ENCODE measurements around the gene NKX1-1. TPM values are rescaled to one million over a fixed set of nuclear protein-coding genes. Genes with fewer than 3 reads are reported as not detected.

NKX1-1 gene
- total and polyA plus RNA-seq, 2 of the 8 experiments (the other 6 are each of a cell fraction or from before 2014, with no cell fraction given), result not detected

DNA sequence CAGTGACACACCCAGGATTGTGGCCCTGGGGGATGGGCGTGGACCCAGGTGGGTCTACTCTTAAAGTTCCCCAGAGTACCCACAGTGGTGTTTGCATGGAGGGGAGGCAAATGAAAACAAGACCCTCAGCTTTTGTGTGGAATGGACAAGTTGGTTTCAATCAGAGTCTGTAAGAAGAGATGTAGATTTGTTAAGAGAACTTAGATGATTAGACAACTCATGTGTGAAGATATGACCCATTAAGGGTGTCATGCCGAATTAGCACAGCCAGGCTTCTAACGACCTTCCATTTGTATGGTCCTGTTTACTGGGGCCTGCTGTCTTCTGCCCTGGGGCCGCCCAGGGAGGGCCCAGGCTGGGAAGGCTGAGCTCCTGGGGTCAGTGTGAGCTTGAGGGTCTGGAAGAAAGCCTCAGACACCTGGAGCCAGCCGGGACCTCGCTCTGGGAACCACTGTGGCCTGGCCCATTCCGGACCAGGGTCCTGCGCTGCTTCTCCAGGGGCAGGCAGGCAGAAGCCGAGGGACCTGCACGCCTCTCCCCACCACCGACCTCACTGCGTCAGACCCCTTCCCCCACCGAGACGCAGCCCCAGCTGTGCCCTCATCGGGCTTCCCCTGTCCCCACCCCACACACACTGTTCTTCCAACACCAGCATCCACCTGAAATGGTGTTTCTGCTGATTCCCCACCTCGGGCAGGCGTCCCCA lies 38.9 kb downstream of the NKX1-1 start:
- peaks cover 0 to 11% of the 10 kb centered on the region in 2 experiments for H4K20me1 ChIP-seq (replicated peaks in 1 of 2; ENCODE audit: control insufficient read depth in 1 of 2, insufficient read depth in 2 of 2, low read length in 2 of 2)
- no peak overlapping the region for H2BK5ac ChIP-seq (ENCODE audit: low read depth, low read length)
- H3K4me3 ChIP-seq (ENCODE audit: extremely low read depth in 1 of 4, insufficient read depth in 2 of 4, low read depth in 3 of 4, low read length in 4 of 4), result no peak overlapping the region
- no peaks in the 10 kb centered on the region for H3K36me3 ChIP-seq (ENCODE audit: control insufficient read depth in 2 of 4, insufficient read depth in 4 of 4, low read length in 3 of 4)
- no peak overlapping the region for H2BK12ac ChIP-seq (ENCODE audit: low read depth, low read length)
- FAIRE-seq, result no peak
- no peak overlapping the region for H3K18ac ChIP-seq (ENCODE audit: extremely low read depth, low read length)
- no peak overlapping the region for H3K4me2 ChIP-seq (ENCODE audit: insufficient read depth in 1 of 2, low read depth in 2 of 2, low read length in 2 of 2)
- H2AFZ ChIP-seq (ENCODE audit: low read length), result no peak overlapping the region
- DNase-seq (ENCODE audit: low read depth in 1 of 2, low spot score in 2 of 2), result no peak
- no peak overlapping the region for H2AK5ac ChIP-seq (ENCODE audit: low read depth, low read length)
- POLR2A ChIA-PET (ENCODE audit: partially characterized antibody), result interaction anchor here (0.6 to 3.2 kb wide), 2 partner anchors 9 to 11 kb away, joined by 3 to 7 read pairs; no protein-coding TSS in a partner anchor
- H3K27me3 ChIP-seq (replicated peaks in 1 of 4; ENCODE audit: control insufficient read depth in 3 of 4, extremely low read depth in 1 of 4, insufficient read depth in 3 of 4, low read length in 3 of 4), result no peaks in the 10 kb centered on the region
- H3K9me3 ChIP-seq (ENCODE audit: insufficient read depth in 2 of 2, low read depth in 1 of 2, low read length in 1 of 2), result no peaks in the 10 kb centered on the region
- WGBS, 2 experiments (ENCODE audit: extremely low coverage in 1 of 2, insufficient coverage in 1 of 2, insufficient read length in 1 of 2, insufficient replicate concordance in 2 of 2, low coverage in 1 of 2, low lambda C conversion rate in 2 of 2, missing lambda C conversion rate in 1 of 2), result 91% methylated on average over 17 of the region's 17 CpGs; no CpG with 5 or more reads in 1 of the 2 experiments
- H3K14ac ChIP-seq (ENCODE audit: insufficient read length), result no peak overlapping the region
- H2BK15ac ChIP-seq (ENCODE audit: low read length), result no peak overlapping the region
- no peak overlapping the region for H3K27ac ChIP-seq (ENCODE audit: low read depth, low read length)
- H4K5ac ChIP-seq (ENCODE audit: insufficient read length, low read depth, low read length), result no peak overlapping the region
- H3K56ac ChIP-seq (replicated peaks; ENCODE audit: insufficient read length, low read depth, low read length), result no peak overlapping the region
- TF ChIP-seq POLR2AphosphoS5 (IDR thresholded peaks at IDR 0.05; ENCODE audit: low read depth, low read length), result no peak
- TF ChIP-seq MAFK (IDR thresholded peaks at IDR 0.05; ENCODE audit: low read depth, low read length), result no peak
- TF ChIP-seq RXRA (IDR thresholded peaks at IDR 0.05; ENCODE audit: insufficient read depth, low read depth, low read length), result no peak
- TF ChIP-seq, protein P1, sequence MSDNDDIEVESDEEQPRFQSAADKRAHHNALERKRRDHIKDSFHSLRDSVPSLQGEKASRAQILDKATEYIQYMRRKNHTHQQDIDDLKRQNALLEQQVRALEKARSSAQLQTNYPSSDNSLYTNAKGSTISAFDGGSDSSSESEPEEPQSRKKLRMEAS (IDR thresholded peaks at IDR 0.05), result no peak
- TF ChIP-seq CTBP2 (IDR thresholded peaks at IDR 0.05; ENCODE audit: borderline replicate concordance, insufficient read depth, insufficient read length, low read length), result no peak
- H3K79me1 ChIP-seq (ENCODE audit: low read depth, low read length), result no peaks in the 10 kb centered on the region
- H4K8ac ChIP-seq (ENCODE audit: extremely low read depth, insufficient read depth, low read length), result 0 out of 2 replicates have a peak overlapping the region, but pooled peaks have one; percentile 42
- no peak overlapping the region for H3K23ac ChIP-seq (ENCODE audit: insufficient read length)
- H4K91ac ChIP-seq (replicated peaks; ENCODE audit: insufficient read length, low read length), result no peak overlapping the region
- H3K4ac ChIP-seq (replicated peaks; ENCODE audit: insufficient read length, low read depth, low read length), result no peak overlapping the region
- H3K23me2 ChIP-seq (ENCODE audit: low read depth, low read length), result no peaks in the 10 kb centered on the region
- 0 out of 7 replicates have a peak, but pooled peaks cover 0 to 2% (median 0%) of the 10 kb centered on the region in 4 experiments for H3K4me1 ChIP-seq (replicated peaks in 1 of 4; ENCODE audit: control insufficient read depth in 3 of 4, insufficient read depth in 4 of 4, low read length in 3 of 4)
- H3K79me2 ChIP-seq (ENCODE audit: control insufficient read depth in 1 of 2, insufficient read depth in 2 of 2, low read length in 2 of 2), result no peaks in the 10 kb centered on the region
- H3K9ac ChIP-seq (replicated peaks in 1 of 4; ENCODE audit: extremely low read depth in 1 of 4, low read depth in 3 of 4, low read length in 3 of 4), result no peak overlapping the region
- CTCF ChIA-PET (ENCODE audit: partially characterized antibody), result interaction anchor here (1.4 to 4.1 kb wide), 3 partner anchors 9 to 17 kb away, joined by 3 to 58 read pairs (median 14); no protein-coding TSS in a partner anchor
- H2BK20ac ChIP-seq (ENCODE audit: low read length), result no peak overlapping the region
- no peak overlapping the region for H2BK120ac ChIP-seq (replicated peaks; ENCODE audit: low read depth, low read length)

Measured in H1 (cell line).